ENCODE results near the gene PSORS1C1. TPM values are rescaled to one million over a fixed set of nuclear protein-coding genes. Genes with fewer than 3 reads are reported as not detected.

The PSORS1C1 gene
- total RNA-seq, 1 donor from 2014 or later = 0.93 TPM

DNA sequence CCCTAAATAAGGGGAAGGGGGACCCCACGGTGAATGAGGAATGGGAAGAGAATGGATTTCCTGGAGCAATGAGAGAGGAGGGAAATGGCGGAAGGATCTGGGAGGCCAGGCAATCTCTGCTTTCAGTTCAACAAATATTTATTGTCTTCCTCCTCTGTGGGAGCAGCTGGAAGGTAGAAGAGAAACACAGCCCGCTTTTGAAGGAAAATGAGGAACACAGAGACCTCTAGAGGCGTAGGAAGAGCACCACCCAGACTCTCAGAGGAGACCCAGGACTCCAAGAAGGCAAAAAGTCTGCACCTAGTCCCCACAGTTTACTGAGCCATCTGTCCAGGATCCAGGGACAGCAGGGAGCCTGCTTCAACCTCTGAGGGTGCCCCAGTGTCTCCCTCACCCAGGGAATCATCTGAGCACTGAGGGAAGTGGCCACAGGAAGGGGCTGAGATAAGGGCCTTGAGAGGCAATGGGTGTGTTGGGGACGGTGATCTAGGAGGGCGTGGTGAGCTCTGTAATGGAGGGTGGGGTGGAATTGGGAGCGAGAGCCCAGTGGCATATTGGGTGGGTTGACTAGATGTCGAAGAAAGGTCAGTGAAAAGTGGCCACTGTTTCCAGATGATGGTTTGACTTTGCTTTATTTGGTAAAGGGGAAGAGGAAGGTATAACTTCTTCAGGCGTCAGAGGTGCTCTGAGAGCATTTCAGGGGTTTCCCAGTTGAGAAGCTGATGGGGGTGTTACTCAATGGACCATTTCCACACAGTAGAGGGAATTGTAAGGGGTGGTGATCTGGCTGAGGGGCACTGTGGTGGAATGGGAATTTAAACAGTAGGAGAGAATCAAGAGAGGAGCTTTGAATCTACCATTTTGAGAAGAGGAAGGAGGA lies 610 bp downstream of the PSORS1C1 start:
- DNase-seq (no peak), ATAC-seq (ENCODE audit: low read depth) (no peak)
- Mint-ChIP-seq H3K4me3 (no peak overlapping the region), H3K27me3 (peaks cover 28% of the 10 kb centered on the region), H3K9me3 (no peaks in the 10 kb centered on the region), H3K4me1 (peaks cover 5% of the 10 kb centered on the region), H3K27ac (no peak overlapping the region), H3K36me3 (ENCODE audit: low read depth) (no peaks in the 10 kb centered on the region)
- intact Hi-C loops (cut with micrococcal nuclease) = no loop called here
- TF ChIP-seq CTCF (IDR thresholded peaks at IDR 0.05) = no peak
- POLR2A ChIA-PET = interaction anchor here (0.7 kb wide), 1 partner anchor 10 kb away, joined by 3 read pairs; no protein-coding TSS in a partner anchor
- CTCF ChIA-PET = no interaction called here

DNA sequence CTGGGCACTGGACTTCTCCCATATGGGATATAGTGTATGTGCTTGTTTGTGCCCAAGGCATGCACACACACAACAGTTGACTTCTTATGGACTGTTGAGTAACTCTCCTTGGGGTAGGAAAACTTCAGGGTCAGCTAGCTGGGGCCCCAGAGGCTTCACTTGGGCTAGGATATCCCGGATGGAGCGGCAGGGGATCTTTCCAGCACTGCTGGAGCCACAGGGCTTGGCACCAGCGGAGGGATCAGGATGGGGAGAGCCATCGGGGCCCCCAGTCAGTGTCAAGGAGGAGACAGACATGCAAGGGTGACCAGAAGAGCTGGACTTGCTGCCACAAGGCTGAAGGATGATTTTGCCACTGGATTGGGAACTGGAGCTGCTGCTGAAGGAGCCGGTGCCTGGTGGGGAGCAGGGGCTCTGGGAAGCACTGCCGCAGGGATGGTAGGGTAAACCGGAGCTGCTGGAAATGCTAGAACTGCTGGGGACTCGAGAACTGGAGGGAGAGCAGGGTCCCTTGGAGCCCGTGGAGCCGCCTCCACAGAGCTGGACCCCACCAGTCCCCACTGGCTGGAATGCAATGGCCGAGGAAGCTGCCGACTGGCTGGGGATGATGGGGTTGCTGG lies 1.5 kb downstream of the PSORS1C1 start:
- peaks cover 20% of the 10 kb centered on the region for H3K27me3 Mint-ChIP-seq
- no peaks in the 10 kb centered on the region for H3K36me3 Mint-ChIP-seq (ENCODE audit: low read depth)
- H3K9me3 Mint-ChIP-seq = no peaks in the 10 kb centered on the region
- no peak overlapping the region for H3K4me3 Mint-ChIP-seq
- ChIA-PET CTCF (no interaction called here), POLR2A (interaction anchor here (0.5 kb wide), 1 partner anchor 501 kb away, joined by 3 read pairs; no protein-coding TSS in a partner anchor)
- DNase-seq = no peak
- intact Hi-C loops (cut with micrococcal nuclease) = no loop called here
- TF ChIP-seq CTCF (IDR thresholded peaks at IDR 0.05) = no peak
- no peak for ATAC-seq (ENCODE audit: low read depth)
- no peak overlapping the region for H3K27ac Mint-ChIP-seq
- peaks cover 5% of the 10 kb centered on the region for H3K4me1 Mint-ChIP-seq

- Mint-ChIP-seq H3K27me3 (peaks cover 19% of the 10 kb centered on the region), H3K27ac (no peak overlapping the region), H3K9me3 (no peaks in the 10 kb centered on the region), H3K4me1 (peaks cover 5% of the 10 kb centered on the region), H3K36me3 (ENCODE audit: low read depth) (no peaks in the 10 kb centered on the region), H3K4me3 (no peak overlapping the region)
- ATAC-seq (ENCODE audit: low read depth) = no peak
- no peak for TF ChIP-seq CTCF (IDR thresholded peaks at IDR 0.05)
- intact Hi-C loops (cut with micrococcal nuclease) = no loop called here
- POLR2A ChIA-PET = interaction anchor here (0.5 kb wide), 1 partner anchor 502 kb away, joined by 3 read pairs; no protein-coding TSS in a partner anchor
- CTCF ChIA-PET = no interaction called here
- DNase-seq = no peak
These were observed 2.2 kb downstream of the PSORS1C1 start for GRCh38 chr6:31116661-31117385.

- H3K4me1 Mint-ChIP-seq = peaks cover 5% of the 10 kb centered on the region
- CTCF ChIA-PET = interaction anchor here (1.2 kb wide), 1 partner anchor 38 kb away, joined by 5 read pairs; no protein-coding TSS in a partner anchor
- H3K27ac Mint-ChIP-seq = no peak overlapping the region
These were observed 3.6 kb downstream of the PSORS1C1 start for GRCh38 chr6:31118178-31118577.

More at GRCh38 chr6:31118178-31118577, 3.6 kb downstream of the PSORS1C1 start:
- intact Hi-C loops (cut with micrococcal nuclease) = no loop called here
- ATAC-seq (ENCODE audit: low read depth) (no peak), DNase-seq (no peak)
- H3K4me3 Mint-ChIP-seq = no peak overlapping the region
- no peaks in the 10 kb centered on the region for H3K9me3 Mint-ChIP-seq
- POLR2A ChIA-PET = no interaction called here
- TF ChIP-seq CTCF (IDR thresholded peaks at IDR 0.05) = no peak
- peaks cover 21% of the 10 kb centered on the region for H3K27me3 Mint-ChIP-seq
- no peaks in the 10 kb centered on the region for H3K36me3 Mint-ChIP-seq (ENCODE audit: low read depth)

All from activated B cell treated with CpG ODN at 0.5 μM for 24 hours (primary cell).